Keratinocyte (primary cell): ENCODE results near the gene DSCAML1.

Experiments used
- EZH2 ChIP-seq: IDR thresholded peaks from one replicate; pipeline ENCODE4 v1.6.1; 2012; ENCODE audit warnings: inconsistent platforms, mild to moderate bottlenecking, low read length, moderate library complexity
- TF ChIP-seq, protein P1 (sequence below), 3 experiments: IDR thresholded peaks in 1 of 3; conservative IDR thresholded peaks in 1 of 3; optimal IDR thresholded peaks in 1 of 3; 2 replicates in 2 of 3; 3 replicates in 1 of 3; pipeline versions ENCODE3 to v1.5.1; 2011; ENCODE audit warnings: low read length in 3 of 3, mild to moderate bottlenecking in 3 of 3, moderate library complexity in 2 of 3, control low read depth in 1 of 3, inconsistent platforms in 1 of 3; ENCODE audit not compliant: insufficient read depth in 2 of 3; ENCODE audit errors: extremely low read depth in 1 of 3

- TF ChIP-seq, protein P1, sequence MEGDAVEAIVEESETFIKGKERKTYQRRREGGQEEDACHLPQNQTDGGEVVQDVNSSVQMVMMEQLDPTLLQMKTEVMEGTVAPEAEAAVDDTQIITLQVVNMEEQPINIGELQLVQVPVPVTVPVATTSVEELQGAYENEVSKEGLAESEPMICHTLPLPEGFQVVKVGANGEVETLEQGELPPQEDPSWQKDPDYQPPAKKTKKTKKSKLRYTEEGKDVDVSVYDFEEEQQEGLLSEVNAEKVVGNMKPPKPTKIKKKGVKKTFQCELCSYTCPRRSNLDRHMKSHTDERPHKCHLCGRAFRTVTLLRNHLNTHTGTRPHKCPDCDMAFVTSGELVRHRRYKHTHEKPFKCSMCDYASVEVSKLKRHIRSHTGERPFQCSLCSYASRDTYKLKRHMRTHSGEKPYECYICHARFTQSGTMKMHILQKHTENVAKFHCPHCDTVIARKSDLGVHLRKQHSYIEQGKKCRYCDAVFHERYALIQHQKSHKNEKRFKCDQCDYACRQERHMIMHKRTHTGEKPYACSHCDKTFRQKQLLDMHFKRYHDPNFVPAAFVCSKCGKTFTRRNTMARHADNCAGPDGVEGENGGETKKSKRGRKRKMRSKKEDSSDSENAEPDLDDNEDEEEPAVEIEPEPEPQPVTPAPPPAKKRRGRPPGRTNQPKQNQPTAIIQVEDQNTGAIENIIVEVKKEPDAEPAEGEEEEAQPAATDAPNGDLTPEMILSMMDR (optimal IDR thresholded peaks at IDR 0.05 in 1 of 3, IDR thresholded peaks at IDR 0.05 in 1 of 3, conservative IDR thresholded peaks at IDR 0.05 in 1 of 3; ENCODE audit: extremely low read depth in 1 of 3, insufficient read depth in 2 of 3, low read length in 3 of 3): no peak
- TF ChIP-seq EZH2: no peak
Measured at GRCh38 chr11:117833401-117833891, 36.4 kb upstream of the DSCAML1 start.
